Loucy (cell line): ENCODE data around the gene CREG1.

ENCODE experiments used
- EZH2phosphoT487 ChIP-seq: fragments of 200-600 bp; IDR thresholded peaks from 2 replicates; pipeline ENCODE4 v1.6.1; 2018; ENCODE audit warnings: antibody characterized with exemption, mild to moderate bottlenecking, moderate library complexity, borderline replicate concordance
- TF ChIP-seq, protein P1 (sequence below): fragments of 200-600 bp; sonication (generic); conservative IDR thresholded peaks from 2 replicates; pipeline ENCODE4 v1.5.1; 2014; ENCODE audit warnings: mild to moderate bottlenecking, antibody characterized with exemption, low read length

- TF ChIP-seq, protein P1, sequence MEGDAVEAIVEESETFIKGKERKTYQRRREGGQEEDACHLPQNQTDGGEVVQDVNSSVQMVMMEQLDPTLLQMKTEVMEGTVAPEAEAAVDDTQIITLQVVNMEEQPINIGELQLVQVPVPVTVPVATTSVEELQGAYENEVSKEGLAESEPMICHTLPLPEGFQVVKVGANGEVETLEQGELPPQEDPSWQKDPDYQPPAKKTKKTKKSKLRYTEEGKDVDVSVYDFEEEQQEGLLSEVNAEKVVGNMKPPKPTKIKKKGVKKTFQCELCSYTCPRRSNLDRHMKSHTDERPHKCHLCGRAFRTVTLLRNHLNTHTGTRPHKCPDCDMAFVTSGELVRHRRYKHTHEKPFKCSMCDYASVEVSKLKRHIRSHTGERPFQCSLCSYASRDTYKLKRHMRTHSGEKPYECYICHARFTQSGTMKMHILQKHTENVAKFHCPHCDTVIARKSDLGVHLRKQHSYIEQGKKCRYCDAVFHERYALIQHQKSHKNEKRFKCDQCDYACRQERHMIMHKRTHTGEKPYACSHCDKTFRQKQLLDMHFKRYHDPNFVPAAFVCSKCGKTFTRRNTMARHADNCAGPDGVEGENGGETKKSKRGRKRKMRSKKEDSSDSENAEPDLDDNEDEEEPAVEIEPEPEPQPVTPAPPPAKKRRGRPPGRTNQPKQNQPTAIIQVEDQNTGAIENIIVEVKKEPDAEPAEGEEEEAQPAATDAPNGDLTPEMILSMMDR: no peak
- TF ChIP-seq EZH2phosphoT487: no peak
Observed at GRCh38 chr1:167579986-167580385, 26.4 kb upstream of the CREG1 start.
